NCI-H146 treated with DMSO at 0.1 percent for 48 hours (cell line): ENCODE data around the gene VAPA.

Source experiments
- DNase-seq: peaks from one replicate; lab custom pipeline; 2025; ENCODE audit not compliant: unreplicated experiment; lab: John Stamatoyannopoulos, UW

Gene VAPA

DNA sequence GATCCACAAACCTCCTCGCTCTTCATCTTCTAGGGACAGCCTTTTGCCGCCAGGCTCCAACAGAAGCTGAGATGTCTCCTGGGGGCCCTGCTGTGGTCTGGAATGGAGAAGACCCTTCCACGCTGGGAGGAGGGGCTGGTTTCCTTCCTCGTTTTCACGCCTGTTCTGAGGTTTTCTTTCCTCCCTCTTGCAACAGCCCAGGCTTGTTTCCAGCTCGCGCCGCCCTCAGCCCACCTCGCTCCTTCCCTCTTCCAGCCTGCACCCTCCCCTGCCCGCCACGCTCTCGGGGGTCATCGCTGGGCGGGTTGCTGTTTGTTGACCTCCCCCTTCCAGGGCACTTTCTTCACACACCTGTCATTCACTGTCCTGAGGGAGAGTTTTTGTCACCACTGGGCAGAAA, 55.4 kb downstream of the VAPA start:
- DNase-seq = no peak

DNA sequence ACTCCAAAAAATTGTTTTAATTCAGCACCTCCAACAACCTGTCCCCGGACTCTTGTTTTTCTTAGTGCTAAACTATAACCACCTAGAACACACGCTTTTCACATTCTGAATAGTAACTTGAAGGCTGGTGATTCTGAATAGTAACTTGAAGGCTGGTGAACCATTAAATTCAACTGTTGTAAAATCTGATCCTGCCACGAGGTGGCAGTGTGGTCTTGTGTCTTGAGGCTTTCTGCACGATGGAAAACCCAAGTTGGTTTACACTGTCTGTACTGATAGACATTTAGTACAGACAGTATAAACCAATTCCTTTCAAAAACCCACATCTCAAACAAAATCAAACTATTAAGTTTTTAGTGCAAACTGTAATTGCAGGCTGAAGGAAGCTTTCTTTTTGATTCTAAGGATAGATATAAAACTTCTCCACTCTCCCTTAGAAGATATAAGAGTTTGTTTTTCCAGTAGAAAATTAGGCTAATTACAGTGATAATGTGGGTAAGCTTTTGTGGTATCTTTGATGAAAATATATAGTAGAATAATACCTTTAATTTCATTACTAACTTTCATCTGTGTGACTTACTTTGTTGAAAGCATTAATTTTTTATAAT, 57.6 kb downstream of the VAPA start:
- DNase-seq = peak; percentile 84

DNA sequence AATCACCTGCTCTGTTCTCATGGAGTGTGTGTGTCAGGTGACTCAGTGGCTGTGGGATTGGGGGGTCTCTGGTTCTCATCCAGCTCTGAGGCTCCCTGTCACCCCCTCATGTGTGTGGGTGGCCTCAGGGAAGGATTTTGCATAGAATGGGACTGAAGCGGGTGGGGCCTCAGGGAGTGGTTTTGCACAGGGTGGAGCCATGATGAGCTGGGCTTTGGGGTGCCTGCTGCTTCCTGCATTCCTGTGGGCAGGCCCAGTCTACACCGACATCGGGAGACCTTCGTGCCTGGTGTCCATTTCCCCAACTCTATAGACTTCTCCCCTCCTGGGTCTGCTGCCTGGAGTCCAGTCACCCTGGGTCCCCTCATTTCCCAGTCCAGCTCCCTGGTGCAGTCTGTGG, 59.7 kb downstream of the VAPA start:
- no peak for DNase-seq

DNA sequence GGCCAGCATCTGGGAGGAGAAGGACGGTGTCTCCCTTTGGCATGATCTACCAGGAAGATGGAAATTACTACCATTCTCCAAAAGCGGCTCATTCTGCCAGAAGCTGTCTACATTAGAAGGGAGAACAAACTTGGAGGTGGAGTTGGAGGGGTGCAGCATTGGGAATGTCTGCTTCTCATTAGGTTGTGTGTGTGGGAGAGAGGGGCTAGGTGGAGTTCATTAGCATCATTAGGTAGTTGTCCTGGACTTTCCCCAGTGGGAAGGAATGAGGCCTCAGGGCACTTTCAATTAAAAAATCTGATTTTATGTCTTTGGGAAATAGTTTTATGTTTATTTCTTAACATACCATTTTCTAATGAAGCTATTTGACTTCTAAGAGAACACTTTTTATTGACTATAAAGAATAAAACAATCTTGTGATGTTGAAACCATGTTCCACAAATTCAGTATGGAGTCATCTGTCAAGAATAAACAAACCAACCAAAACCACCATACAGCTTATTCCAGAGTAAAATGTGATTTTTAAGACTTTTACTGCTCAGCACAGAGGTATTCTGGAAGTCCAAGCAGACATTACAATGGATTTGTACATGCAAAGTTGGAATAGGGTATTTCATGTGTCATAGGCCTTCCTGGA, 60.6 kb downstream of the VAPA start:
- DNase-seq = no peak

DNA sequence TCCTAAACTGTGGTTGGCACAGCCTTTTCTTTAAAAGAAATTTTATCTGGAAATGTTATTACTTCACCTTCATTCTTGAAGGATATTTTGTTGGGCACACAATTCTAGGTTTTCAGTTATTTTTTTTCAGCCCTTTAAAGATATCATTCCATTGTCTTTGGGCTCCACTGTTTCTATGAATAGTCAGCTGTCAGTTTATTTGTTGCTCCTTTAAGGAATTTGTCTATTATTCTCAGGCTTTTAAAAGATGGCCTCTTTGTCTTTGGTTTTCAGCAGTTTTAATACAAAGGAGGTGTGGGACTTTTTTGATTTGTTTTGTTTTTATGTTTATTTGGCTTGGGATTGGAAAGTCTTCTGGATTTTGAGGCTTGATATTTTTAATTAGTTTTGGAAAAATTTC, 61.8 kb downstream of the VAPA start:
- DNase-seq = no peak

DNA sequence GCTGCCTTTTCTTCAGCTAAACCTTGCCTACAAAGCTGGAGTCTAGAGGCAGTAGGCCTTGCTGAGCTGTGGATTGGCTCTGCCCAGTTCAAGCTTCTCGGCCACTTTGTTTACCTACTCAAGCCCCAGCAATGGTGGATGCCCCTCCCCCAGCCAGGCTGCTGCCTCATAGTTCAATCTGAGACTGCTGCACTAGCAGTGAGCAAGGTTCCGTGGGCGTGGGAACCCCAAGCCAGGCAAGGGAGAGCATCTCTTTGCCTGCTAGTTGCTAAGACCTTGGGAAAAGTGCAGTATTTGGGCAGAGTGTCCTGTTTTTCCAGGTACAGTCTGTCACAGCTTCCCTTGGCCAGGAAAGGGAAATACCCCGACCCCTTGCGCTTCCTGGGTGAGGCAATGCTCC, 68.9 kb downstream of the VAPA start:
- no peak for DNase-seq

DNA sequence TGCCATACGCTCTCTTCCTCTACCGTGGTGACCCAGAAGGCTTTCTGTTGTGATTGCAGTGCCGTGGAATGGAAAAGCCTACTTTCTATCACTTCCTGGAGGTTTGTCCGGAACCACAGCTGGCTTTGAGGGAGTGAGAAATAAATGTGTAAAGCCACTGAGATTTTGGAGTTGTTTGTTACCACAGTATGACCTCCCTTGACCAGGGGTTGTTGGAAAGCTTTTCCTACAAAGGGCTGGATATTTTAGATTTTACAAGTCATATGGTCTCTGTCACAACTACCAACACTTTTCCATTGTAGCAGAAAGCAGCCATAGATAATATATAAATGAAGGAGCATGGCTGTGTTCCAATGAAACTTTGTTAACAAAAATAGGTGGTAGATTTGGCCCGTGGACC, 70.3 kb downstream of the VAPA start:
- no peak for DNase-seq

DNA sequence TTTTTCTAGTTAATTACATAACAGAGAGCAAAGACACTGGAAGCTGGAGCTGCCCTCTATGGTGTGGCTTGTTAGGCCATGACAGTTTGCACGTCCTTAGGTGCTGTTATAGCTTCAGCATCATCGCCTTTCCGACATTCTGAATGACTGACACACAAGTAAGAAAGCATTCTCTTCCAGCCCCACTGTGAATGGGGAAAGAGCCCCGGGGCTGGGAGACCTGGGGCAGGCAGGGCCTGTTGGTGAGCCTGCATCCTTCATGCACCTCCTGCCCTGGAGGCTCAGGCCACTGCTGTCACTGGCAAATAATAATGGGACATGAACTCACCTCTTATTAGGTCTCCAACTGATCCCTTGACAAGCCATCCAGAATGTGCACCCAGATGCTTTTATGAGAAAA, 71.8 kb downstream of the VAPA start:
- no peak for DNase-seq

DNA sequence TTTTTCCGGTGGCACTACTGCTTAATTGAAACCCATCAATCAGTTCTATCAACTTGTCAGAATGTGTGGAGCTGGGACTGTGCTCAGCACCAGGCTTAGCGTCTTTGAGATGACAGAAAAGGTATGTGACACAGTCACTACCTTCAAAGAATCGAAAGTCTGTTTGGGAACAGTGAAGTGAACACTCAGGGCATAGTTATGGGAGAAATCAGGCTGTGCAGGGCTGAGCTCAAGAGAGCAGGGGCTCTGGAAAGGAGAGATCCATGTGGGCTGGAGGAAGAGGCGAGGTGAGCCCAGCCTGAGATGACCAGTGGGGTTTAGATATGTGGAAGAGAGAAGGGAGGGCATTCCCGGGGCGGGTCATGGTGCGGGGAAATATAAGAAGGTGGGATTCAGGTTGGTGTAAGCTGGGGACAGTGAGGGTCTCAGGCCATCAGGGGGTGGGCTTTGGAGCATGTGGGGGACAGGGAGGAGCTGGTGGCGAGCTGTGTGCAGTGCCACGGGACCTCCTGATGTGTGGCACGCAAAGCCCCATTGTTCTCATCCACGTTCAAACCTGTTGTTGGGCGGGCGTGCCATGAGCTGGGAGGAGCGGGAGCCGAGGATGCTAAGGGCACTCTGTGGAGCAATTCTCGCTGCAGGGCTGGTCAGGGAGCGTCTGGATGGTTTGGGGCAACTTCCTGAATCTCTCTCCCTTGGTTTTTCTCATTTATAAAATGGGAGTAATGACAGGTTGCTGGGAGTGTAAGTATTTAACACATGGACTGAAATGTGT, 72.5 kb downstream of the VAPA start:
- DNase-seq = no peak

DNA sequence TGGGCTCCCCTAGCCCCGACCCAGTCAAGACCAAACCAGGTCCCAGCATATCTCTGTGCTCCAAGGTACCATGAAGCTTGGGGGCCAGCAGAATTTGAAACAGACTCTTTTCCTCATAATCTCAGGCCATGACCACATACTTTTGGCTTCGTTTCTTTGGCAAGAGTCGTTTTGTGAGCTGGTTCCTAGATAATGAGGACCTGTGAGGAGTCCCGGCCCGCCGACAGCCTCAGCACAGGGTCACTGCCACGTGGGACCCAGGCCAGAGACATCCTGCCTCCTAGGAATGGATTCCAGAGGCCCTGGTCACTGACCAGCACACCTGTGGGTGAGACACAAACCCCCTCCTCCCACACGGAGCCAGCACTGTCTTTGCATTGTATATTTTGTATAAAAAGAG, 73.5 kb downstream of the VAPA start:
- no peak for DNase-seq

DNA sequence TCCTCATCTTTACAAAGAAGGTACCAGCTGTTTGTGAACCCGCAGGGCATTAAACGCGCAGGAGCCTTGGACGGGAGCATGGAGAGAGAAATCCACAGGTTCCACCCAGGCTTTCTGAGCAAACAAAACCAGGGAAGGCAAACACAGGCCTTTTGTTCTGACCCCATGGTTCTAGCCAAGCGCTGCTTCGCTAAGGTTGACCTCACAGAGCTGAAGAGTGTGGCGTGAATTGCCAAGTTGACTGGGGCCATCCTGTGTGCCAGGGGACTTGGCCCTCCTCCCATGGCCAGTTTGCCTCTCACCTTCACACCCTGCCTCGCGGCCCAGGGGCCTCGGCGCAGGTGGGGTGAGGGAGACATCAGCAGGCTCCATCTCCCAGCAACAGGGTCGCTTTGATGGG, 74.1 kb downstream of the VAPA start:
- peak; percentile 99 for DNase-seq

DNA sequence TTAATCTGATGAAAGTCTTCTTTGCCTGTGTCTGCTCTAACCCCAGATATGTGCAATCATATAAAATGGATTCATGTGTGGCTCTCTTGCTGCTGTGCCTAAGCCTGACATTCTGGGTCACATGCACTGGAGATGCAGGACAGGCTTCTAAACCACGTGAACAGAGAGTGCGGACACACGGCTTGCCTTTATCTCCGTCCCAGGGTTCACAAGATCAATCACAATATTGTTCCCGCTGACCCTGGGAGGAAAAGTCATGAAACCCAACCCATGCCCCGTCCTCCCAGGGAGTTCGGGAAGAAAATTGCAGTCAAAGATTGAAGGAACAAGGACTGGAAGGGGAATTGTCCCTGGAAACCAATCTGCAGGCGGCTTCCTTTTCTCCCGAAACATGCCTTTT, 74.8 kb downstream of the VAPA start:
- DNase-seq = no peak

DNA sequence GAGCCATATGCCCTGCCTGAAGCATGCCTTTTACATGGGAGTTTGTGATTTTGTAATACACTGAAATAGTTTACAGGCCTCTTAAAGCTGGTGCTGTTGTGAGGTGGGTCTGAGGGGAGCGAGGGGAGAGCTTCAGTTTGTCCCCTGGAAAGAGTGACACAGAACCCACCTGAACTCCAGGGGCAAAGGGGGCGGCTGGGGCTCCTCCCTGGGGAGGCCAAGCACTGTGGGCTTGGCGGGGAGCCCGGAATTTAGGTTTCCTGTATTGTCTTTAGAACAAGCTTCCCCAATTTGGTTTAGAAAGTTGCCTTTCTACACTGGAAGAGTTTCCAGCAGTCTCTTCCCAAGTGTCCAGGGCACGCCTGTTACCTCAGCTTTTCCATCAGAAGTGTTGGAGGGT, 75.7 kb downstream of the VAPA start:
- no peak for DNase-seq

DNA sequence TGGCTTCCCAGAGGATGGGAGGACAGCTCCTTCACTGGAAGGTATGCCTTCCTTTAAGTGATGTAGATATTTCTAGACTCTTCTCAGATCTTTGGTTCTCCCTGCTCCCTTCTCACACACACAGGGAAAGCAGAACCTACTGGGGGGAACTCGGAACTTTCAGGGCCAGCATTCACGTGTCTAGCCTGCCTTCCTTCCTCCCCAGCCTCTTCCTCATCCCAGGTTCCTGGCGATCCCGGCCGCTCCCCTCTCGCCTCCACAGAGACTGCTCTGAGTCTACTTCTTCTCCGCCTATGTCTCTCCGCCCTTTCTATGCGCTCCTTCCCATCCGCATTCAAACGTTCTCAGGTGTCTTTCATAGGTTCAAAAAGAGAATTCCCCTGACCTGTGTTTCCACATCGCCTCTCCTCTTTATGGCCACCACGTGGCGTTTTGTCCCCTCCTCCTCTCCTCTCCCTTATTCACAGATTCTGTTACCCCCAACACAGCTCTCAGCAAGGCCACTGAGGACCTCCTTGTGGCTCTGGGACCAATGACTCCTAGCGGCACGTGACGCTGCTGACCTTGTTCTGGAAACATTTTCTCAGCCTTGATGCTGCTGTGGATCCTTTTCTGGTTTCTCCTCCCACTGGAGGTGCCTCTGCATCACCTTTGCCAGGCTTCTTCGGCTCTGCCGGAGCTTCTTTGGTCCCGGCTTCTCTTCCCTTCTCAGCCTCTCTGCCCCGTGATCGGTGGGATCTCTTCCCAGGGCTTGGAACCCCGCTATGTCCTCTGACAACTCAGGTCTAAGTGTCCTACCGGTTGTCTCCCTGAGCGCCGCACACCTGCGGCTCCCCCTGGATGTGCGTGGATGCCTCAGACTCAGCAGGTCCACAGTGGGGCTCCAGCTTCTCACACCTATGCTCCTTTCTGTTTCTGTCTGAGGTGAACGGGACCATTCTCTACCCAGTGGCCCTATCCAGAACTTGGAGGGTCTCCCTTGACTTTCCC, 77.5 kb downstream of the VAPA start:
- no peak for DNase-seq

DNA sequence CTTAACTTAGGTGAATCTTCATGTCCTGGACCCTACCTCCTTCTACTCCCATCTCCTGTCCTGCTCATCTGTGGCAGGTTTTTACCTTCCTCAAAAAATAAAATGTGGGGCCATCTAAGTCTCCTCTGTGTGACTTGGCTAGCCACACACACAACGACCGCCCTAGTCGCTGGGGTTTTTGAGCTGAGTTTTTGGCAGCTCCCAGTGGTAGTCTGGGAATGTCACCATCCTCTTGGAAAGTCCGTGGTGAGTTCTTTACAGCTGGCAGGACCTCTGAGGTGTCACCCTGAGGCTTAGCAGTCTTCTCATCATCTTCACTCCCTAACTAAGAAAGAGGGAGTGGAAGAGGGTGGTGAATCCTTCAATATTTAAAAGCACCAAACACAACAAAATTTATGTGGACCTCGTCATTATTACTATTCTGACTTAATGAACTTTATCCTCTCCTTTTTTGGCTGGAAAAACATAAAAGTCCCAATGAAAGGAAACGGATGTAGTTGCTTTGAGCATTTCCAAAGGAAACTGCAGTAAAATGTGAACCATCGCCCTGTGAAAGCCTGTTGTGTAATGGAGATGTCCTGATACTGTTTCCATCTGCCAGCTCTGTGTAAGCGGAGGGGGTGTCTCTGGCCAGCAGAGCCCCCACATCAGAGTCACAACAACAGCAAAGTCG, 78.6 kb downstream of the VAPA start:
- DNase-seq = no peak

DNA sequence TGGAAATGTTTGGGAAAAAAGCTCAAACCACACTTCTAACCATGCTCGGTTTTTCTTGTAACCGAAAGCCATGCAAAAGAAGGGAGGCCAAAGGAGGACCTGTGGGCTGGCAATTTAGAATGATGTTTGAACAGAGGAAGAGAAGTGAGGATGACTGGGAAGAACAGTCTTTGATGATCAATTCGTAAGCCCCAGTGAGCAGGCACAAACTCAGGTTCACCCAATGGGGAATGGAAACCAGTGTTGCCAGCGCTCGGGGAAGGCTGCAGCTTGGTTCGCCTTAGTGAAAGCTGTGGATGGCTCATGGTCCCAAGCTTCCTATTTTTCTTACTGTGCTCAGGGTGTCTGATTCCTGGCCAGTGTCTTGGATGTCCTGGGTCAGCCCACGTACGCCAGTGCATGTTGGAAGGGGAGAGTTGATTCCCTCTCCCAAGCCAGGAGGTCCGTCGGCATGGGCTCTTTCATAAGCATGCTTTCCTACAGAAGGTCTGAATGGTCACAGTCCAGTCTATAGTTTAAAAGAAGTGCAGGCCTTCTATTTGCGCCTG, 79.2 kb downstream of the VAPA start:
- no peak for DNase-seq

DNA sequence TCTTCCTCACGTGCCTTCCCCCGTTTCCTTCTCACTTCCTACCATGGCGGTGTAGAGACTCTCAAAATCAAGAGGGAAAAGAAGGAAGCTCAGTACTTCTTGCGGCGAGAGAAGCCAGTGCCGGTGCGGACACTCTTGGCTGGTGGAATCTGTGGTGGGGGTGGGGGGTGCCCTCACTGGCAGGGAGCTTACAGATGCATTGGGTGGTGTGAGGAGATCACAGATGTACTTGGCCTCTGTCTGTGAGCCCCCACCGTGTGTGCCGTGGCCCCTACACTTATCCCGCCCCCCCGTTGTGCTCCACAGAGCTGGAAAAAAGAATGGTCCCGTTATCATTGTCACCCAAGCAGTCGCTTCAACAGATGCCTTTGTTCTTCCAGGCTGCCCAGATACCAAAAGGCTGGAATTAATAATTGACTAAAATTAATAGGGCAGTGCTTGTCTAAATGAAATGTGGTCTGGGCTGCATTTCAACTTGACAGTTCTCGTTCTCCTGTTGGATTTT, 79.8 kb downstream of the VAPA start:
- DNase-seq = no peak

DNA sequence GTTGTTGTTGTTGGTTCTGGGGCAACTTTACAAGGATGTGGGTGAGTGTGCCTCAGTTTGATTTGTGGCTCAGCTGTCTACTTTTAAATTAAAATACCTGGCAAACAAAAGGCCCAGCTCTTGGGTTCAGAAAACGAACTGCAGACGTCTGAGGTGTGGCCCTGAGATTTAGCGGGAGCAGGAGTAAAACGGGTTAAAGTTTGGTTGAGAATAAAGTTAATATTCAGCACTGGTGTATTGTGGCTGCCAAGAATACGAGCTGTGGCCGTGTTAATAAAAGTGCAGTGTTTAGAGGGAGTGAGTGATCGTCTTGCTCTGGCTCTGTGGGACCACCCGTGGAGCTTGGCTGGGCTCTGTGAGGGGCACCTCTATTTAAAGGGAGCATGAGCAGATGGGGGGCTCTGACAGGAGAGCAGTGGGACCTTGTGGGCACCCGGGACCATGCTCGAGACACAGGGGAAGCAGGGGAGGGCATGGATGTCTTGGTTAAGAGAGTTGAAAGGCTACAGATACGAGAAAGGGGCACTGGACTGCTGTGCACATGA, 80.3 kb downstream of the VAPA start:
- DNase-seq = no peak

DNA sequence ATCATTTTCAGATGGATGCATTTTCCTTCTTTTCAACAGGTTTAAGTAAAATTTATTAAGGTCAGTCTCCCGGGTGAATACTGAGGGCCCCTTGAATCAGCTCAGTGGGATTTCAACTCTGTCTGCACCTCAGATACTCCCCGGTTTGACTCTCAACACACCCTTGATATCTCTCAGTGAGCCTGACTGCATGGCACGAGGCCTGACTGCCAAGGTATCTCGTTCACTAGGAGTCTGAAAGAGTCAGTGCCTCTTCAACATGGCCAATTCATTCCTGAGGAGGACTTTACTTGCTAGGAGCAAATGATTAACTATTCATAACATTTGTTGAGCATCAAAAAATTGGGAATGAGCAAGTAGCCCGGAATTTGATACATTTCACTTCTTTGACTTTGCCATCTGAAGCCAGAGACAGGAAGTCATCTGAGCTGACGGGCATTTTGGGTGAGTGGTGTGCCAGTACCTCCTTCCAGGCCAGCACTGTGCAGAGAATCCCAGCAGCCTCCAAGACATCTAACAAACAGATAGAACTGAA, 81.0 kb downstream of the VAPA start:
- no peak for DNase-seq

DNA sequence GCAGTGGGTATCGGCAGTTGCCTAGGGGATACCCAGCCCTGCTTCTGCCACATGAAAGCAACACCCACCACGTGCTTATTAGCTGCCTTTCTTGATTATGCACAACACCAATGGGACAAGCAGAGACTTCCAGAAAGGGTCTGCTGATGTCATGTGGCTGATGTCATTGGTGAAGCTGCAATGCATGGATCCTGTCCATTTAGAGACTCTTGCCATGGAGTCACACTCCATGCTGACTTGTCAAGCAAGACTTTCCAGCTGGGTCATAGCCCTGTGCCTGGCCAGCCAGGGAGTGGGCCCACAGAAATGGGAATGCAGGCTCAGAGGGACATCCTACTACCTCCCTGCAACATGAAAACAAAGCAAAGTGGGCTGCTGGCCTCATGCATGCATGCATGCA, 81.8 kb downstream of the VAPA start:
- no peak for DNase-seq
